NCI-H2196 (cell line): Measurements from ENCODE around the gene PLCG2.
"Not testable (repeated sequence)": the region's sequence is repeated elsewhere in the genome, so short reads cannot be mapped to it uniquely, and the experiment has no call there.

Source experiments
- DNase-seq: peaks from one replicate; lab custom pipeline; 2025; ENCODE audit not compliant: unreplicated experiment; lab: John Stamatoyannopoulos, UW

Gene PLCG2

GRCh38 chr16:81778861-81779535, at the start of gene PLCG2:
PLCG2 (plus strand) TSS chr16:81779291; CDS start chr16:81785990, 6,699 bp downstream.
- peak; percentile 46 for DNase-seq

- no peak for DNase-seq
Observed at GRCh38 chr16:81729451-81729850, 49.6 kb upstream of the PLCG2 start.

GRCh38 chr16:81730090-81731051, 48.7 kb upstream of the PLCG2 start:
- DNase-seq = peak; percentile 95

GRCh38 chr16:81731649-81732048, 47.4 kb upstream of the PLCG2 start:
- DNase-seq = no peak

- DNase-seq = no peak
Observed at GRCh38 chr16:81732699-81733098, 46.4 kb upstream of the PLCG2 start.

GRCh38 chr16:81733295-81733694, 45.8 kb upstream of the PLCG2 start:
- DNase-seq = no peak

- DNase-seq = no peak
Observed at GRCh38 chr16:81734632-81735434, 44.3 kb upstream of the PLCG2 start.

GRCh38 chr16:81737885-81738536, 41.1 kb upstream of the PLCG2 start:
- peak; percentile 87 for DNase-seq

- no peak for DNase-seq
Observed at GRCh38 chr16:81738783-81739496, 40.2 kb upstream of the PLCG2 start.

- no peak for DNase-seq
Observed at GRCh38 chr16:81739503-81739902, 39.6 kb upstream of the PLCG2 start.

GRCh38 chr16:81740169-81740568, 38.9 kb upstream of the PLCG2 start:
- no peak for DNase-seq

- DNase-seq = not testable (repeated sequence)
Observed at GRCh38 chr16:81741430-81741770, 37.7 kb upstream of the PLCG2 start.

GRCh38 chr16:81744385-81744784, 34.7 kb upstream of the PLCG2 start:
- no peak for DNase-seq

GRCh38 chr16:81744911-81745310, 34.2 kb upstream of the PLCG2 start:
- no peak for DNase-seq

- no peak for DNase-seq
Observed at GRCh38 chr16:81745704-81746558, 33.2 kb upstream of the PLCG2 start.

- no peak for DNase-seq
Observed at GRCh38 chr16:81746566-81746965, 32.5 kb upstream of the PLCG2 start.

GRCh38 chr16:81748476-81749198, 30.5 kb upstream of the PLCG2 start:
- DNase-seq = no peak

- DNase-seq = no peak
Observed at GRCh38 chr16:81752225-81752875, 26.7 kb upstream of the PLCG2 start.
